ENCODE results near the gene CTNNA2.

The CTNNA2 gene

DNA sequence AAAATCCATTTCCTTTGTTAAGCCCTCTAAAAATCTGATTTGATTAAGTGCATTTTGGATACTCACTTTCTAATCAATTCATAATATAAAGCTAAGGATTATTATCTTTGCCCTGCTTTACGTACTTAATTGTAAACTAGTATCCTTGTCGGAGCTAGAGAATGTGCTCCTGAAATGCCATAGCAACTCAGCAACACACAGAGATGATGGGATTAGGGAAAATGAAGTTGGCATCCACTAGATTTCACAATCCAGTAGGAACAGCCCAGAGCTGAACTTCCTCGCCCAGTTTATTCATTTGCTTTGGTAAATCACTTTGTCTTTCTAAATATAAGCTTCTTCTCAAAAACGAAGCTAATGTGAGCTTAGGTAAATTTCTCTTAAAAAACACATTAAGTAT is 386.3 kb downstream of the CTNNA2 start:
- no peaks in the 10 kb centered on the region for H4K20me1 ChIP-seq (ENCODE audit: insufficient read depth, low read length)
- H3K4me1 ChIP-seq (ENCODE audit: low read length): no peaks in the 10 kb centered on the region

DNA sequence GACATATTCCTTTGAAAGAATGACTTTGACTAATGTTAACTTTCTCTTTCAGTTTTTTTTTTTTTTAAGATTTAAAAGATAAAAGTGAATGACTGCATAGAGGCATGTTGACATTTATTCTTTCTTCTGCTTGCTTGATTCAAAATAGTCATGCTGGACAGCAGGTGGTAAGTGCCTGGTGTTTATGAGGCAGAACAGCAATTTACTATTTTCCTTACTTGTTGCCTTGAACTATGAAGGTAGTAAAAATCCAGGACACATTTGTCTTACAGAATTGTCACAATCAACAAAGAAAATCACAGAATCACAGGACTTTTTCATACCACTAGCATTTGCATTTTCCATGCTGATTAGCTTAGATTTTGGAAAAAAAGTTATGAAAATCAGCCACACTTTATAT is 388.3 kb downstream of the CTNNA2 start:
- H3K4me2 ChIP-seq (ENCODE audit: low read length): no peak overlapping the region
- H3K9me3 ChIP-seq (ENCODE audit: insufficient read depth, low read length): no peaks in the 10 kb centered on the region
- no peaks in the 10 kb centered on the region for H4K20me1 ChIP-seq (ENCODE audit: insufficient read depth, low read length)
- no peak overlapping the region for H3K4me3 ChIP-seq (ENCODE audit: low read length)
- no peaks in the 10 kb centered on the region for H3K4me1 ChIP-seq (ENCODE audit: low read length)
- H2AFZ ChIP-seq (ENCODE audit: low read depth, low read length): no peak overlapping the region
- no peak overlapping the region for H3K9ac ChIP-seq (ENCODE audit: low read length)
- TF ChIP-seq EZH2phosphoT487 (IDR thresholded peaks at IDR 0.05; ENCODE audit: low read depth) (no peak), CTCF (IDR thresholded peaks at IDR 0.05; ENCODE audit: low read depth, low read length) (no peak)
- H3K27ac ChIP-seq (ENCODE audit: low read length): no peak overlapping the region
- no peaks in the 10 kb centered on the region for H3K36me3 ChIP-seq (replicated peaks; ENCODE audit: low read depth, low read length)
- no peaks in the 10 kb centered on the region for H3K79me2 ChIP-seq (ENCODE audit: low read length)
- no peaks in the 10 kb centered on the region; the same call in 1 of the 2 replicates for H3K27me3 ChIP-seq (ENCODE audit: low read depth, low read length)

More for the DNA sequence above, 386.3 kb downstream of the CTNNA2 start:
- Histone ChIP-seq H3K27me3 (ENCODE audit: low read depth, low read length) (no peaks in the 10 kb centered on the region; the same call in 1 of the 2 replicates), H3K9ac (ENCODE audit: low read length) (no peak overlapping the region), H3K4me2 (ENCODE audit: low read length) (no peak overlapping the region), H3K4me3 (ENCODE audit: low read length) (no peak overlapping the region), H2AFZ (ENCODE audit: low read depth, low read length) (no peak overlapping the region), H3K27ac (ENCODE audit: low read length) (no peak overlapping the region), H3K36me3 (replicated peaks; ENCODE audit: low read depth, low read length) (no peaks in the 10 kb centered on the region), H3K79me2 (ENCODE audit: low read length) (no peaks in the 10 kb centered on the region), H3K9me3 (ENCODE audit: insufficient read depth, low read length) (no peaks in the 10 kb centered on the region)
- no peak for TF ChIP-seq EZH2phosphoT487 (IDR thresholded peaks at IDR 0.05; ENCODE audit: low read depth)

- Histone ChIP-seq H3K4me1 (ENCODE audit: low read length) (no peaks in the 10 kb centered on the region), H3K9ac (ENCODE audit: low read length) (no peak overlapping the region), H2AFZ (ENCODE audit: low read depth, low read length) (no peak overlapping the region), H3K4me2 (ENCODE audit: low read length) (no peak overlapping the region), H4K20me1 (ENCODE audit: insufficient read depth, low read length) (no peaks in the 10 kb centered on the region), H3K4me3 (ENCODE audit: low read length) (no peak overlapping the region), H3K36me3 (replicated peaks; ENCODE audit: low read depth, low read length) (no peaks in the 10 kb centered on the region), H3K9me3 (ENCODE audit: insufficient read depth, low read length) (no peaks in the 10 kb centered on the region), H3K79me2 (ENCODE audit: low read length) (no peaks in the 10 kb centered on the region), H3K27me3 (ENCODE audit: low read depth, low read length) (no peaks in the 10 kb centered on the region; the same call in 1 of the 2 replicates), H3K27ac (ENCODE audit: low read length) (no peak overlapping the region)
- TF ChIP-seq CTCF (IDR thresholded peaks at IDR 0.05; ENCODE audit: low read depth, low read length) (no peak), EZH2phosphoT487 (IDR thresholded peaks at IDR 0.05; ENCODE audit: low read depth) (no peak)
Measured at GRCh38 chr2:79903222-79904000, 390.6 kb downstream of the CTNNA2 start.

DNA sequence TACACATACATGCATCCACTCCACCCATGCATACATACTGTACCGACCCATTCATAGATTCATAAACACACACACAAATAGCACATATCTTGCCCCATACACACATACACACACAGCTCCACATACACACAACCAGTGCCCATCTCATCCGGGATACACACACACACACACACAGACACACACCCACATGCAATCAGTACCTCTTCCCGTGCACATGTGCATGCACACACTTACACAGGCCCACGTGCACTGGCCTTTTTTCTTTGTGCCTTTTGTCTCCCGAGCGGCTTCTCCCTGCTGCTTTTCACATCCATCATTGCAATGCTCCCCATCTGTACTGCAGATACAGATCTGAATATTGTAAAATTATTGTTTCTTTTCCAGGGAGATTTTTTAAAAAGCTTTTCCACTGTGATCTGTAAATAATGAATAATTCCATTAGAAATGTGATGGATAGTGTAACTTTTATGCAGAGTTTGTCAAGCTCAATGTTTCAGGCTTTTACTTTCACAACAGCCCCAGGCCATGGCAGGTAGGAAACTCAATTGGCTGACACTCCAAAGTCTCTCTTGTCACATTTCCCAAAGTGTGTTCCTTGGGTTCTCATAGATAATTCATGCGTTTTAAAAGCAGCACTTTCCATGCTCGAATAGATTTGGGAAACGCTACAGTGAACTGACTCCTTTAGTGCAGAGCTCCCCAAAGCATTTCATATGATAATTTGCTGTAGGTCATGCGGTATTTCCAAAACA is 393.5 kb downstream of the CTNNA2 start:
- TF ChIP-seq EZH2phosphoT487 (IDR thresholded peaks at IDR 0.05; ENCODE audit: low read depth) (no peak), CTCF (IDR thresholded peaks at IDR 0.05; ENCODE audit: low read depth, low read length) (no peak)
- H3K9ac ChIP-seq (ENCODE audit: low read length): no peak overlapping the region
- H3K79me2 ChIP-seq (ENCODE audit: low read length): no peaks in the 10 kb centered on the region
- no peaks in the 10 kb centered on the region for H3K9me3 ChIP-seq (ENCODE audit: insufficient read depth, low read length)
- no peak overlapping the region for H3K4me2 ChIP-seq (ENCODE audit: low read length)
- no peaks in the 10 kb centered on the region for H4K20me1 ChIP-seq (ENCODE audit: insufficient read depth, low read length)
- no peak overlapping the region for H3K4me3 ChIP-seq (ENCODE audit: low read length)
- no peak overlapping the region for H2AFZ ChIP-seq (ENCODE audit: low read depth, low read length)
- H3K36me3 ChIP-seq (replicated peaks; ENCODE audit: low read depth, low read length): no peaks in the 10 kb centered on the region
- H3K27ac ChIP-seq (ENCODE audit: low read length): no peak overlapping the region
- no peaks in the 10 kb centered on the region; the same call in 1 of the 2 replicates for H3K27me3 ChIP-seq (ENCODE audit: low read depth, low read length)
- no peaks in the 10 kb centered on the region for H3K4me1 ChIP-seq (ENCODE audit: low read length)

Measured in OCI-LY3 (cell line).